AG04449 (cell line): ENCODE data around the gene FATE1.

Experiments
- CTCF ChIA-PET: fragments of 350-600 bp; formaldehyde crosslinking; extraction: SDS; loops from one replicate; lab custom pipeline; 2021; ENCODE audit warnings: antibody characterized with exemption; lab: Yijun Ruan, JAX
- POLR2A ChIA-PET: fragments of 400-600, 350-600 bp; formaldehyde crosslinking; extraction: SDS; loops from one replicate; lab custom pipeline; 2020; ENCODE audit warnings: antibody characterized with exemption, inconsistent platforms; lab: Yijun Ruan, JAX
- DNase-seq: peaks from one replicate; pipeline ENCODE4 v3.0.0-alpha.2; 2010; ENCODE audit warnings: low read depth, low spot score
- H3K4me3 ChIP-seq: 2 replicates; pipeline ENCODE4 v1.5.1; 2011; ENCODE audit warnings: low read depth, mild to moderate bottlenecking, control low read depth, low read length
- CTCF ChIP-seq: IDR thresholded peaks from one replicate; pipeline ENCODE4 v1.5.1; 2011; ENCODE audit warnings: mild to moderate bottlenecking, moderate library complexity, low read length, control low read depth, inconsistent platforms; ENCODE audit not compliant: insufficient read depth; ENCODE audit errors: missing control alignments

Gene FATE1

GRCh38 chrX:151741606-151742005 lies 25.8 kb downstream of the FATE1 start:
- ChIA-PET POLR2A (no interaction called here), CTCF (no interaction called here)
- DNase-seq = no peak
- H3K4me3 ChIP-seq = no peak overlapping the region
- TF ChIP-seq CTCF = no peak

- POLR2A ChIA-PET = no interaction called here
- no peak for DNase-seq
Observed at GRCh38 chrX:151742311-151742710, 26.5 kb downstream of the FATE1 start.

GRCh38 chrX:151743651-151744470 lies 28.0 kb downstream of the FATE1 start:
- CTCF ChIA-PET = interaction anchor here (0.8 to 1.4 kb wide), 3 partner anchors 9 to 891 kb away, joined by 3 to 7 read pairs (median 5); no protein-coding TSS in a partner anchor
- POLR2A ChIA-PET = no interaction called here

More at GRCh38 chrX:151742311-151742710, 26.5 kb downstream of the FATE1 start:
- CTCF ChIA-PET = no interaction called here
- H3K4me3 ChIP-seq = no peak overlapping the region
- TF ChIP-seq CTCF = no peak

GRCh38 chrX:151745651-151746050 lies 29.8 kb downstream of the FATE1 start:
- no peak for DNase-seq
- ChIA-PET CTCF (no interaction called here), POLR2A (no interaction called here)
- TF ChIP-seq CTCF = no peak
- no peak overlapping the region for H3K4me3 ChIP-seq

More at GRCh38 chrX:151743651-151744470, 28.0 kb downstream of the FATE1 start:
- no peak for TF ChIP-seq CTCF
- no peak for DNase-seq
- H3K4me3 ChIP-seq = no peak overlapping the region

GRCh38 chrX:151746502-151746901 lies 30.7 kb downstream of the FATE1 start:
- no peak for DNase-seq
- ChIA-PET POLR2A (no interaction called here), CTCF (interaction anchor here (0.8 to 11.5 kb wide), 3 partner anchors 596 to 1159 kb away, joined by 3 to 303 read pairs (median 3); no protein-coding TSS in a partner anchor)
- no peak for TF ChIP-seq CTCF
- no peak overlapping the region for H3K4me3 ChIP-seq

GRCh38 chrX:151750511-151750910 lies 34.7 kb downstream of the FATE1 start:
- no peak overlapping the region for H3K4me3 ChIP-seq
- TF ChIP-seq CTCF = no peak
- ChIA-PET CTCF (interaction anchor here (0.6 to 11.5 kb wide), 7 partner anchors 13 to 1066 kb away, joined by 3 to 303 read pairs (median 4); no protein-coding TSS in a partner anchor), POLR2A (interaction anchor here (0.7 kb wide), 1 partner anchor 886 kb away, joined by 3 read pairs; no protein-coding TSS in a partner anchor)
- no peak for DNase-seq
